GM19397 (cell line): ENCODE measurements around the gene CMIP.
"Not testable (repeated sequence)": the region's sequence is repeated elsewhere in the genome, so short reads cannot be mapped to it uniquely, and the experiment has no call there.

Experiments
- ATAC-seq: cut with Tn5 transposase; IDR thresholded peaks from one replicate; pipeline ENCODE4 v1.9.1; 2021; ENCODE audit warnings: mild to moderate bottlenecking, moderate library complexity; ENCODE audit not compliant: unreplicated experiment

Gene CMIP

DNA sequence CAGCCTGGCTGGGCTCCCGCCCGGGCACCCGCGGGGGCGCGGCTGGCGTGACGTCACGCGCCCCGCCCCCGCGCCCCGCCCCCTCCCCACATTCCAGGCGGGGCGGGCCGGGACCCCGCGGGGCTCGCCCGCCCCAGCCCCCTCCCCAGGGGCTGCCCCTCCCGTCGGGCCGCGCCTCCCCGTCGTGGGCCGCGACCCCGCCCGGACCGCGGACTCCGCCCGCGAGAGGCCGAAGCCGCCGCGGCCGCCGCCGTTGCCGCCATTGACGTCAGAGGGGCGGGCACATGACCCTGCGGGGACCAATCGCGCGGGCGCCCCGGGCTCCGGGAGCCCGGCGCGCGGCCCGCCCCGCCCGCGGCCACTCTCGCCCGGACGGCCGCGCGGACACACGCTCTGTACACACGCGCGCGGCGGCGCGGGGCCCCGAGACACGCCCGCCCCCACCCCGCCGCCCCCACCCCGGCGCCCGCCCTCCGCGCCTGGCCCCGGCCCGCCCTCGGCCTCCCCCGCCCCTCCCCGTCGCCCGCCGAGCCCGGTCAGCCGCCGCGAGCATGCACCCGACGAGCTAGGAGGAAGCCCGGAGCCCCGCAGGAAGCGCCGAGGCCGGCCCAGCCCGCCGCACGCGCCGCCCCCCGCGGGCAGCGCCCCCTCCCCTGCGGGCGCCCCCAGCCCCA is at the start of gene CMIP:
CMIP (plus strand) TSS at position 361 of the 674 bp plus-strand sequence.
- peak; percentile 77 for ATAC-seq

DNA sequence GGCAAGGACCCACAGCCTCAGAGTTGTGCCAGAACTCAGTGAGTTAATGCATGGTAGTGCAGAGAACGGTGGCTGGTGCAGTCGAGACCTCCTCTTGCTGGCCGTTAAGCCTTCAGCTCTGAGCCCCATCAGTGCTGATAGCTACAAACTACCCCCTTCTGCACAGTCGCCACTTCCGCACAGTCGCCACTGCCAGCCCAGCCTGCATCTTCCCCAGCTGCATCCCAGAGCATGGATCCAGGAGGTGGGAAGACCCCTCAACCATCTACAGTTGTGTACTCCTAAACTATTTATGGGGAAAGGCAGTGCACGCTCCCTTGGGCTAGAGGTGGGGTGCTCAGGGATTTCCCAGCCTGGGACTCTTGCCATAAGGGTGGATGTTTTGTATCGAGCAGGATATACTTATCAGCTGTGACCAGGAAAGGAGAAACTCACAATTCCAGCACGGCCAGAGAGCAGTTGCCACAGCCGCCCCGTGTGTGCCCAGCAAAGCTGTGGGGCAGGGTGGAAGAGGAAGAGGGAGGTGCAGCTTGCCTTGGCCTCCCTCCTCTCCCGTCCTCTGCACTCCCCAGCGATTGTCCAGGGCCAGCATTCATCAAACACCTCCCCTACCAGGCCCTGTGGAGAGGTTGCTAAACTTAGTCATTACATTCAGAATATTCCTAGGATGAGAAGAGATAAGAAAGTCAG is 49.5 kb upstream of the CMIP start:
- no peak for ATAC-seq

DNA sequence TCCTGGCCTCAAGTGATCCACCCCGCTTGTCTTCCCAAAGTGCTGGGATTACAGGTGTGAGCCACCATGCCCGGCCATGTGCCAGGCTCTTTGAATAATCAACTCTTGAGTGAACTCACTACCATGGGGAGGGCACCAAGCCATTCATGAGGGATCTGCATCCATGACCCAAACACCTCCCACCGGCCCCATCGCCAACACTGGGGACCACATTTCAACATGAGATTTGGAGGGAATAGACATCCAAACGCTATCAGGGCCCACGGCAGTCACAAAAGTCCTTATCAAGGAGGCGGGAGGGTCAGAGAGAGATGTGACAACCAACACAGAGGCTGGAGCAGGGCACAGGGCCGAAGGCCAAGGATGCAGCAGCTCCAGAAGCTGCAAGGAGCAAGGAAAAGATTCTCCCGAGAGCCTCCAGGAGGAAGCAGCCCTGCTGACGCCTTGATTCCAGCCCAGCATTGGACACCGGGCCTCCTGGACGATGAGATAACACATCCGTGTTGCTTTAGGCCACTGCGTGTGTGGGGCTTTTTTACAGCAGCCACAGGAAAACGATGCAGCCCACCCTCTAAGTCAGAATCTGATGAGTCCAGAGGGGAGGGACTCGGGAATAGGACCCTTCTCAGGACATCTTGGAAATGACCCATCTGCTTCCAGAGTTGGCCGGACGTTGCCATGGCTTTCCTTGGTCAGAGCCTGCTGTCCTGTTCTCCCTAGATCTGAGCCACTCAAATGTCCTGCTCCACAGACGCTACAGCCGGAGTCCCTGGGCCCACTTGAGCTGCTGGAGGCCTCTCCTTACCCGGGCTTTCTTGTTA is 47.3 kb upstream of the CMIP start:
- no peak for ATAC-seq

DNA sequence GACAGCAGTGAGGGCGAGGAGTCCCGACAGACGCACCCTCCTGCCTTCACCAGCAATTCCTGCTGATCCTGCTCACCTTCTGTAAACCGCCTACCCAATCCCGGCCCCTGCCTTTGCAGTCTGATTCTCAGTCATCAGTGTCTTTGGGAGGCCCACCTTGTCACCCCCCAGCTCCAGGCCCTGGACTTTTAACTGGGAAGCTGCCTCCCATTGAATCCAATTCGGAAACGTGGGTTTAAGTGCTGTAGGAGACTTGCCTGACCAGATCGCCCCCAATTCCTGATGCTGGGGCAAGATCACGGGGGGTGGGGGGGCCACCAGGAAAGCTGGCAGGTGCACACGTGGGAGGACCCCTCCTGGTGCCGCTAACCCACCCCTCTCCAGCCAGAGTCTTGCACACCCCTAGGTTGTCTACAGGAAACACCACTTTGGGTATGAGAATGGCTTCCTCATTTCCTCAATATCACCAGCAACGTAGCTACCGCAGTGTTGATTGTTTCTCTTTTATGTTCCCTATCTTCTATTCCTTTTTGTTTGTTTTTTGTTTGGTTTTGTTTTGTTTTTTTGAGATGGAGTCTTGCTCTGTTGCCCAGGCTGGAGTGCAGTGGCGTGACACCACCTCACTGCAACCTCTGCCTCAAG is 46.6 kb upstream of the CMIP start:
- ATAC-seq, result no peak

DNA sequence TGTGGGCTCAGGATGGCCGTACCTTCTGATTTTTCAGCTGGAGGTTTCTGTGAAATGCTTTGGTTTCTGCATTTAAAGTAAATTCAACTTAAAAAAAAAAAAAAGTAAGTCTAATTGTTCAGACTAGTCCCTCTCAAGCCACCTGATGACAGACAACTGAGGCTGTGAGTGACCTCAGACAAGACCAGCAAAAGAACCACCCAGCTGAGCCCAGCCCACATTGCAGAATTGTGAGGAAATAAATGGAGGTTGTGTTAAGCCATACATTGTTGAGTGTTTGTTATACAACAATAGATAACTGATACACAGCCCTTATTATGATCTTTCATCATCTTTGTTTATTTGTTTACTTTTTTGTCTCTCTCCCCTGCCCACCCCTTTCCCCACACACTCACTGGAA is 44.7 kb upstream of the CMIP start:
- no peak for ATAC-seq

DNA sequence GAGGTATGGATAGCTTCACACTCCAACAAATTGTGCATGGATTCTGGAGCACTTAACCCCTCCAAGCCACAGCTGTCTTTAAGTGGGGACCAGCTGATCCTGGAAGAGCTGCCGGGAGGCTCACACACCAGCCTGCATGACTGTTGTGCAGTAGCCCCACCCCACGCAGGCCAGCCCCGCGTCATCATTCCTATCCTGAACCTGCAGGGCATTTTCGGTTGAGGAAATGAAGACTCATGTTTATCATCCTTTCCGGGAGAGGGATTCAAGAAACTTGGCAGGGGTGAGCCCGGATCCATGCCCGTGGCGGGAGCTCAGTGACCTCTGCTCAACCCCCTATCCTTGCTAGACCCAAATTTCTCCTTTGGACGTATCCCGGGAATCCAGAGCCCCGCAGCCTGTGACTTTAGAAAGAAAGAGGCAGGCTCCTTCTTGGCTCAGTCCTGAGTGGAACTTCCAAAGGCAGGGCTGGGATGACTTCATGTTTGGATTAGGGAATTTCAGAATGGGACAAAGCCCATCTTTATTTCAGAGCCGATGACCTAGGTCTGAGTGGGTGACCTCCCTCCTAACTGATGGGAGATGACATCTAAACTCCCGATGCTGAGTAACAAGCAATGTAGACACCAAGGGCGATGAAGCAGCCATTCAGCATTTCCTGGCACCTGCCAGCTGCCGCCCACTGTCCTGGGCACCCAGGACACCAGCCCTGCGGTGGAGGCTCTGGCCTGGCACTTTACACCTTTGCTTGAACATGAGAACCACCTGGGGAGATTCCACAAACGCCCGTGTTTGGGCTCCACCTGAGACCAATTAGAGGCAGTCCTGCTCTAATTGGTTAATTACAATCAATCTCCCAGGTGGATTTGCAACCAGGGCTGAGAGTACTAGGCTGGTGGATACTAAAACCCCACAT is 43.3 kb upstream of the CMIP start:
- ATAC-seq, result no peak

DNA sequence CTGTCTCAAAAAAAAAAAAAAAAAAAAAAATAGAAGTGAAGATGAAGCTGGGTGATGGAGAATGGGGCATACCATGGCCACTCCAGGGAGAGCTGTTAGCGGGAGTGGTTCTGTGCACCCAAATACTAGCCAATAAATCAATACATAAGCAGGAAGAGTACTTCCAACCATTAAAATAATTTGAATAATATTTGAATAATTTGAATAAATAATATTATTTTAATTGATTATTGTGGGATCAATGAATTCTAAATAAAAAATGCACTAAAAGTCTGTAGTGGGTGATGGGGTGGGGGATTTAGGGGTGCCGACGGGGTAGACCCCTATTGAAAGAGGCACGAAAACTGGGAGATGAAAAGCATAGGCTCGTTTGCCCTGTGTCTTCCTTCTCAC is 41.4 kb upstream of the CMIP start:
- no peak for ATAC-seq

DNA sequence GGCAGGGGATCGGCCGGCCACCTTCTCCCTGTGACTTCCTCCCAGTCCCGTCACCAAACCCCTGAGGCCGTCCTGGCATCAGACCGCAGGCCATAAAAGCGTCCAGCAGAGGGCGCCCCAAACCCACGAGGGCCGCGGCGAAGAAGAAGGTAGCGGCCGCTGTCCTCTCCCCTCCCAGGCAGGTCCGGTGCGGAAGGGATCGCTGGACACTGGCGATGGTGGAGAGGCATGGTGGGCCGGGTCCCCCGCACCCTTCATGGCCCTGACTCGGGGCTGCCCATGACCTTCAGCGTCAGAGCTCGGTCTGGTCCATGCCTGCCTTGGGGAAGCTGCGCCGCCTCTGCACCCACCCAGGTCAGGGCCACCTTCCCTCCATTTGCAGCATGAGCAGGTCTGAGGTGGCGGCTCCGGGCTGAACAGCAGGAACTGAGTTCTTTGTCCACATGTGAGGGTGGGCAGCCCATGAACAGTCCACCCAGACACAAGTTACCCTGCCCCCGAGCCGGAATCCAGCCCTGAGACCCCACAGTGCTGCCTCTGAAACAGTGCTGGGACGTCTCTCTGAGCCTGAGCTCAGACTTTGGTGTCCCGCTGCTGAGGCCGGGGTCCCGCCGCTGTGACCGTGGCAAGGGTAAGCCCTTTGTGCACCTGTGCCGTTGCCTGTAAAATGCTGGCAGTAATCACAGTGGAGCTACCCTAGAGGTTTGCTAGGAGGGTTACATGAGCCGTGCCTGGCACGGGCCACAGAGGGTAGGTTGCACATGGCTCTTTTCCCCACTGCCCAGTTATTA is 40.8 kb upstream of the CMIP start:
- ATAC-seq, result peak; percentile 76

DNA sequence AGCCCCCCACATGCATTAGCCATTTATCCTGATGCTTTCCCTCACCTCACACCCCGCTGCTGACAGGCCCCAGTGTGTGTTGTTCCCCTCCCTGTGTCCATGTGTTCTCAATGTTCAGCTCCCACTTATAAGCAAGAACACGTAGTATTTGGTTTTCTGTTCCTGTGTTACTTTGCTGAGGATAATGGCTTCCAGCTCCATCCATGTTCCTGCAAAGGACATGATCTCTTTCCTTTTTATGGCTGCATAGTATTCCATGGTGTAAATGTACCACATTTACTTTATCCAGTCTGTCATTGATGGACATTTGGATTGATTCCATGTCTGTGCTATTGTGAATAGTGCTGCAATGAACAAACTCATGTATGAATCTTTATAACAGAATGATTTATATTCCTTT is 39.6 kb upstream of the CMIP start:
- not testable (repeated sequence) for ATAC-seq

DNA sequence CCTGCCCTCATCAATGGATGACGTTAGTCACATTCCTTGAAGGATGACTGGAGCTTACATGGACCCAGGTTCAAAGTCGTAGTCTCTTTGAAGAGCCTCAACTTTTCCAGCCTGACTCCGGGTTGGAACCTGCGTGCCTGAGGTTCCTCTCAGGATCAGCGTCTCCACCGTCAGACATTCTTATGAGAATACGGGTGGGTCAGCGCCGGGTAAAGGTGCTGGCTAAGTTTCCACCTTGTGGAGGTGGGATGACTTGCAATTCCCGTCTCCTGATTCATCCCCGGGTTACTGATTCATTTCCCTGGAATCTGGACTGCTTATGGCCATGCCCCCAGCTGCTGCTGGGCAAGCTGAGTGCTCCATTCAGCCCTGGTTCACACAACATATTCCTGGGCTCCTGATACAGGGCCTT is 38.9 kb upstream of the CMIP start:
- no peak for ATAC-seq

DNA sequence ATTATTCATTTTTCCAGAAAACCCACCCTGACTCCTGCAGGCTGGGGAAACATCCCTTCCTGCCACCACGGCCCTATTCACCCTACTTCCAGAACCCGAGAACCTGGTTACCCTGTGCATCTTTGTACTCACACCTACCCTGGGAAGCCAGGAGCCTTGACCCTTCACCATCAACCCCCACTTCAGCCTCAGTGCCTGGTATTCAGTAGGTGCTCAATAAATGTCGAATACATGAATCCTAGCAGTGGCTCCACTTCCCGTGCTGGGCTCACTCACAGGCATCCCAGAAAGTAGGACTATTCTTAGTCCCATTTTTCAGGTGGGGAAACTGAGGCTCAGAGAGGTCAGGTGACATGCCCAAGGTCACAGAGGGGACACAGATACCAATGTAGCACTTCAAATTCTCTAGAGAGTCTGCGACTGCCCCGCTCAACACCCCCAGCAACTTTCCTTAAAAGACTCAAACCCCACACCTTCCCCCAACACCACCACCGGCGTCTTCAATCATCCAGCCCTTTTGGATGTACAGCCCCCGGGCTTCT is 36.1 kb upstream of the CMIP start:
- no peak for ATAC-seq

DNA sequence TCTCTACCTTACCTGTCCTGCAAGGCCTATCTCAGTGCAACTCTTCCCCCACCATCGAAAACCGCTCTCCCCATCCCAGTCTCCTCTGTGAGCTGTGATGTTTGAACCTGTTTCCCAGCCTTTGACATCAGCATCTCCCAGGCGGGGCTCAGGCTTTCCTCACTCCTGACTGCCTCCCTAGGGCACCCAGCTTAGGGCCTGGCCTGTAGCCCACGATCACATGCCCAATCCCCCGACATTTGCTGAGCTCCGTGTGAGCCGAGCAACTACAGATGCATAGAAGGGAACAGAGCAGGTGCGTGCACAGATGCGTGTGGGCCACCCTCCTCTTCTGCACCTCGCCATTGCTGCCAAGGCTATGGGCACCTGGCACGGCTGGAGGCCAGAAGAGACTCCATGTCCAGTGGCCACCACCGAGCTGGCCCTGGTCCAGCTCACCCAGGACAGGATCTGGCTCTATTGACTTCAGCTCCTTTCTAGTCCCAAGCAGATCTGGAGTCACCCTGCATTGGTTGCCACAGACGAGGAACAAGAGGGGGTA is 35.5 kb upstream of the CMIP start:
- ATAC-seq, result no peak

DNA sequence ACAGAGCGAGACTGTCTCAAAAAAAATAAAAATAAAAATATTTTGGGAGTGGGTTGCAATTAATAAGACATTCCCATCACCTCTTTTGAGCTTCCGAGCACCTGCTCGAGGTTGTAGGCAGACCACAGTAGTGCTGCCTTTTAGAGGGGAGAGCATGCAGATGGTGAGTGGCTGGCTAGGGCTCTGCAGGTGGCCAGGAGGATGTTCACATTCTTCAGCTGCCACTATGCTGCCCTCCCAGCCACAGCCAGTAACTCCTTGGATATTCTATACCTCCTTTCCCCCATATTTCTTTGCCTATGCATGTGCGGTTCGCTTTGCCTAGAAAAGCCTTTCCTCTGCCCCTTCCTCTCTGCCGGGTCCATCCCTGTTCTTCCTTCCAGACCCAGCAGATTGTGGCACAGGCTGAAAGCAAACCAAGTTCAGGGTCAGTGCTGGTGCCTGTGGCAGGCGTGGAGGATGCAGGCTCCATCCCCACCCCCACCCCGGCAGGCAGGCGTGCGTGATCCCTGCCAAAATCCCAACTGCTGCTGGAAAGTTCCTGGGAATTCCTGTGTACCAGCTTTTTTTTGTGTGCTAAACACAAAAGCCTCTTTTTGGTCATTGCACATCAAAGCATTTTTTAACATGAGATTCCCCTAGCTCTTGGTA is 33.8 kb upstream of the CMIP start:
- no peak for ATAC-seq

DNA sequence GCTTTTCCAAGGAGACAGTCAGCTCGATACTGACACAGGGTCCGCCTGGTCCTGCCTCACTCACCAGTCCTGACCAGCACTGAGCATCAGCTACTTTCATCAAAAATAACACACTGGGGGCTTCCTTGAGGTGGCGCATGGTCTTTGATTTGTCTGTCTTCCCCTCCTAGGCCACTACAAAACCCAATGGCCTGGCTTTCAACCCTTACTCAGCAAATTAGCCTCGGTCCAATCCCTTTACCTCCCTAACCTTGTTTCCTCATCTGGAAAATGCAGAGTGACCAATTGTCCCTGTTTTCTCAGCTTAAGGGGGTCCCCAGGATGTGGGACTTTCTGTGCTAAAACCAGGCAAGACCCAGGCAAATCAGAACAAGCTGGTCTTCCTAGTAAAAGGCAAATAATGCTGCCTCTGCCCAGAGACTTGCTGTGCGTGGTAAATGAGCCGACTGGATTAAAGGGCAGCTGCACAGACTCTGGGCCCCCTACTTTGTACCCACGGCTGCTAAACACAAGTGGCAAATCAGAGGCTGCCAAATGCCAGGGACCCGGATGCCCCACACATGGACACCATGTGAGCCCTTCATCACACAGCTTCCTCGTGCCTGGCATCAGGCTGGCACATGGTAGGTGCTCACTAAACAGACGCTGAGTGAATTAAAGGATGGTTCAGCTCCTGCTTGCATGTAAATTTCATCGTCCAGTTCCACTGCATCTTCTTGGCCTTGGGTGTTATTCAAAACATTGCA is 31.2 kb upstream of the CMIP start:
- ATAC-seq, result no peak

DNA sequence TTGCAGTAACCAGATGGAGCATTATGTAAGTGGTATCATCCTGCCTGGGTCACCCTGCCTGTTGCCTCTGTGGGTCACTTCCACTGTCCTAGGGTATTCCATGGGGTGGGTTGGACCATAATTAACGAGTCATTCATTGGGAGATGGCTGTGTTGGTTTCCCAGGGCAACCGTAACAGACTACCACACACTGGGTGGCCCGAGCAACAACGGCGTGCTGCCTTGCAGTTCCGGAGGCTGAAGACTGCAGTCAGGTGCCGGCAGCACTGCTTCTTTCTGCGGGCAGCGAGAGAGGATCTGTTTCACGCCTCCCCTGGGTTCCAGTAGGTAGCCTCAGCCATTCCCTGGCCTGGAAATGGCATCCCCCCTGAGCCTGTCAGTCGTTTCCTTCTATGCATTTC is 28.9 kb upstream of the CMIP start:
- ATAC-seq, result no peak

DNA sequence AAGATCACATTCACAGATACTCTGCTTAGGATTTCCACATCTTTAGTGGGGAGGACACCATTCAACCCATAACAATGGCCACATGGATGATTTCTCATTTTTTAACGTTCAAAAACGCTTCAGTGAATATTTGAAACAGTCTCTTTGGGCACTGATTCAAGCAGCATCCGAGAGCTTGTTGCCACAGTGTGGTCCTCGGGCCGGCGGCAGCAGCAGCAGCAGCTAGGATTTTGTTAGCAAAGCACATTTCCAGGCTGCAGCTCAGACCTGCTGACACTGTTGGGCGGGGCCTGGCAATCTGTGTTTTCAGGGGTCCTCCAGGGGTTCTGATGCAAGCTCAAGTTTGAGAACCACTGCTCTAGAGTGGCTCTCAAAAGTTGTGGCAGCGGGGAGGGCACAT is 27.9 kb upstream of the CMIP start:
- no peak for ATAC-seq

DNA sequence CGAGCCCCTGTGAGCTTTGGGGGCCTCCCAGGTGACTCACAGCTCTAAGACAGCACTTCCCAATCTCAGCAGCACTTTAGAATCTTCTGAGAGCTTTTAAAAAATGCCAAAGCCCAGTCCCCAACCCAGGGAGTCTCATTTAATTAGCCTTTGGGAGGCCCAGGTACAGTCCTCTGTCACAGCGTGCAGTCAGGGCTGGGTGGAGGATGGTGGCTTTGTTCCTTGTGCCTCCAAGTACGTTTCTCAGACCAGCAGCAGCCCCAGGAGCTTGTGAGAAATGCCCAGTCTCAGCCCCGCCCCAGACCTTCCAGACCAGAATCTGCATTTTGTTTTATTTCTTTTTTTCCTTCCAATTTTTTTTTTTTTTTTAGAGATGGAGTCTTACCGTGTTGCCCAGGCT is 27.4 kb upstream of the CMIP start:
- ATAC-seq, result no peak

DNA sequence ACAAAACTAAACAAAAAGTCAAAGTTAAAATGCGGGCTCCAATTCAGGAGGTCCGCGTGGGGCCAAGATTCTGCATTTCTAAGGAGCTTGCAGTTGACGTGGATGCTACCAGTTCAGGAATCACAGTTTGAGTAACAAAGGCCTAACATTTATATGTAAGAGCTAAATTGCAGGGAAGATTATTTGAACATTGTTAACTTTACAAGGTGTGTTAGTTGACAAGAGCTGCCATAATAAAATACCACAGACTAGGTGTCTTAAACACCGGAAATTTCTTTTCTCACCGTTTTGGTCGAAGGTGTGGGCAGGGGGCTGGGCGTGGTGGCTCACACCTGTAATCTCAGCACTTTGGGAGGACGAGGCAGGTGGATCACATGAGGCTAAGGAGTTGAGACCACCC is 24.8 kb upstream of the CMIP start:
- ATAC-seq, result no peak
